GM19238 (cell line): Measurements from ENCODE around the gene ACOT7.

Source experiments
- DNase-seq: peaks from one replicate; pipeline ENCODE4 v3.0.0; 2011; ENCODE audit warnings: low spot score; ENCODE audit not compliant: insufficient read length

ACOT7 gene

DNA sequence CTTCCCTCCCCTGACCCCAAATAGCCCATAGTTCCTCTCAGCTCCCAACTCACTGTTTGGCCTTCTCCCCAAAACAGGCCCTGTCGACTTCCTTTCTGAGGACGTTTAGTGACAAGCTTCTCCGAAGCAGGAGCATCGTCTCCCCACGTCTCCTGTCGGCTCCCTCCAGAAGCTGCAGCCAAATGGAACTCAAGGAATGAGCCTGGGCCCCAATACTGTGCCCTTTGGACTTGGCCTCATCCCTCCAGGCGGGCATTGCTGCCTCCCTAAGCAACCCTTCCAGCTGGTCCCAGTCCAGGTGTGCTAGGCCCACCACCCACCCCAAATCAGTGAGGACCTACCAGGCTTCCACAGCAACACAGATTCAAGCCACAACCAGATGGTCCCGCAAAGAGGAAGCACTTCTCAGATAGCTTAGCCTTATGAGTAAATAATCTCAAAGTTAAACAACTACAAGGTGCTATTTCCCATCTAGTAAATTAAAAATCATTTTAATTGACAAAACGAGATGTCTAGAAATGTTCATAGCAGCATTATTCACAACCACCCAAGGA, 33.0 kb downstream of the ACOT7 start:
- DNase-seq: no peak

DNA sequence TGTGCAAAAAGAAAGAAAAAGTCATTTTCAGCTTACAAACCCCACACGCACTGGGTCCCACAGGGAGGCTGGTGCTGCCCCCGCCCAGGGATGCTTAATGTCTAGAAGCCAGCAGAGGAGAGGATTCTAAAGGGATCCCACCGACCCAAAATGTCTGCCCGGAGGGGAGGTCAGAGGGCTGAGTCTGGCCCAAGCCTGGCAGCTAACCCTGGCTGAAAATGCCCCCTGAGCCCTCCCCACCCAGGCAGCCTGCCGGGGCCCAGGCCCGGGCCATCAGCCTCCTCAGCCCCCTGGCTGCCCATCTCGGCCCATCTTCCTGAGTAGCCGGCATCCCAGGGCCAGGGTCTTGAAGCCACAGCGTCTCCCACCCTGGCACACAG, 33.5 kb downstream of the ACOT7 start:
- DNase-seq: no peak

DNA sequence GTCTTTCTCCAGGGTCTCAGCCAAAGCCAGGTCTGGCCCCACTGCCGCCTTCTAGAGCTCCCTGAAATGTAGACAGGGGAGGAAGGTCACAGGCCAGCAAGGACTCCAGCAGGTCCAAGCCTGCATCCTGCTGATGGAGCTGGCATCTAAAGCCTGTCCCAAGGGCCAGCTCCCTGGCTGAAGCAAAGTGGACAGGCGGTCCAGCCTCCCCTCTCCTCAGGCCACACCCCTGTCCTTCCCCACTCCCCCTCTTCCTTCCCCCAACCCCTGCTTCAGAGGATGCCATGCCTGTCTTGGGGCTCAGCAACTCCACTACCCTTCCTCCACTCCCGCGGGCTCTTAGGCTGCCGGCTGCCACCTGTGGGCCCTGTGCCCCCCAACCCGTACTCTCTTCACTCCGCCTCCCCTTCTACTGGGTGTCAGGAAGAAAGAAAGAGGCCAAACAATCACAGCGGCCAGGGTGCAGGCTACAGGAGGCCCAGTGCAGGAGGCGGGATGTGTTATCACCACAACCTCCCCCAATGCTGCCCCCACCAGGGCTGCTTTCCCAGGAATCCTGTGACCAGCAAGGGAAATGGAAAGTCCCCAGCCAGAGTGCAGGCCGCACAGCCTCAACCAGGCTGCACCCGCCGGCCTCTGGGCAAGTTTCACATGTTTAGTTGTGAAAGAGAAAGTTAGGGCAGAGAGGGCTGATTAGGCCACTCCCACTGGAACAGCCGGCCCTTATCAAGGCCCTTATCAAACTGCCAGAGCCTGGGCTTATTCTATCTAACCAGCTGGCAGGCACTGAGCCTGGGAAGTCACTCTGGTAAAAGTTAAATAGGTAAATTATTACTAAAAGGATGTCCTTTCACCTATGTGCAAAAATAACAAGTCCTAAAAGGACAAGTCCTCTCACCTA, 34.1 kb downstream of the ACOT7 start:
- peak; percentile 67 for DNase-seq

DNA sequence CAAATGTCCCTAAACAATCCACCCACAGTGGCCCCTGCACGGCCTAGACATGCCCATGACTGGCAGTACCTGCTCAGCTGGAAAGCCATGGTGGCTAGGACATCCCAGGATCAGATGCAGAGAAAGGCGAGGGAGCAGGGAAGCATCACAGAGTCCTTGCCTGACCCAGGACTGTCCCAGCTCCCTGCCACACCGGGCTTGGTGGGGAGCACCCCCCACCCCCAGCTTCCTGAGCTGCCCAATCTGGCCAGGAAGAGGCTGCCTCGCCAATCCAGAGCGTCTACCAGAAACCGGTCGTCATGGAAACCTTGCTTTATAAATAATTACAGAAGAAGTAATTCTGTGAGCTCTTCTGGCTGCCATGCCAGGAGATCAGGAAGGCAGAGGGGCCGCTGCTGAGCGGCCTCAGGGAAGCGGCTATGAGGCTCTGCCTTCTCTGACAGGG, 34.8 kb downstream of the ACOT7 start:
- DNase-seq: peak; percentile 40

DNA sequence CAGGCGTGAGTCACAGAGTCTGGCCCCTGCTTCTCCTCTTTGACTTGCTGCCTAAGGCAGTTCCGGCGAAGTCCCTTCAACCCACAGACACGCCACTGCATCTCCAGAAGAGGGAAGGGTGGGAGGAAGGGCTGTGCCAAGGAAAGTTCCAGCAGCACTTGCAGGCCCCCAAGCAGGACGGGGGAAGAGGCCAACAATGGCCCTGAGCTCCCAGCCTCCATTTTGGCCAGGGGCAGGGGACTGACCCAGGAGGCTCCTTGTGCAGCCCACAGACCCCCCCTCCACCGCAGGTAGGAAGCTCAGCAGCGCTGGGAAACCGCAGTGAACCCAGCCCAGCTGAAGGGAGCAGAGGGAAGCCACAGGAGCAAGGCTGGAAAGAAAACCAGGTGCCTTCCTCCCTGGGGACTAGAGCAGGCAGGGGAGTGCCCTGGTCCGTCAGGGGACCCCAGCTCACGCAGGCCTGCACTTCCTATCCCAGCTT, 35.4 kb downstream of the ACOT7 start:
- DNase-seq: no peak

DNA sequence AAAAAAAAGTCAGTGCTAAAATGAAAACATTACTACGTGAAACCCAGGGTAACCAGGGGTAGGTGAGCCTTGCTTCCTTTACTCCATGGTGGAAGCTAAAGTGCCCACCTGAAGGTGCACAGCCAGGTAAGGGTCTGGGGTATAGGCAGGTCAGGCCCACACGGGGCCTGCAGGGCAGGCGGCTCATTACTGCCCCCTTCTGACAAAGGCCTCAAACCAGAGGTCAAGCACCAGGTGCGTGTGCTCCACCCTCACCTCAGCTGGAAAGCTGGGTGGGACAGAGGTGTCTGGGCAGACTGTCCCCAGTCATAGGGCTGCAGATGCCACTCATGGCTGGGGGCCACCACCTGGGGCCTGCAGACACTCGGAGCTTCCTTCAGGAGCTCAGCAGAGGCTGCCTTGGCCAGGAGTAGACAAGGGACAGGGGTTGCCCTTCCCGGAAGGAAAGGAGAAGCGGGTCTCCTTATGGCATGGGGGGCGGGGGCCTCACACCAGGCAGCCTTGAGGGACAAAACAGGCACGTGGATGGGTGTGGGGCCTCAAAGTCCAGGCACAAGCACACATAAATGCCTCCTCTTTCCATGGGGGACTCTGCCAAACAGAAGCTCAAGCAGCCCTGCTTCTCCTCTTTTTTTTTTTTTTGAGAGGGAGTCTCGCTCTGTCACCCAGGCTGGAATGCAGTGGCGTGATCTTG, 36.2 kb downstream of the ACOT7 start:
- no peak for DNase-seq

DNA sequence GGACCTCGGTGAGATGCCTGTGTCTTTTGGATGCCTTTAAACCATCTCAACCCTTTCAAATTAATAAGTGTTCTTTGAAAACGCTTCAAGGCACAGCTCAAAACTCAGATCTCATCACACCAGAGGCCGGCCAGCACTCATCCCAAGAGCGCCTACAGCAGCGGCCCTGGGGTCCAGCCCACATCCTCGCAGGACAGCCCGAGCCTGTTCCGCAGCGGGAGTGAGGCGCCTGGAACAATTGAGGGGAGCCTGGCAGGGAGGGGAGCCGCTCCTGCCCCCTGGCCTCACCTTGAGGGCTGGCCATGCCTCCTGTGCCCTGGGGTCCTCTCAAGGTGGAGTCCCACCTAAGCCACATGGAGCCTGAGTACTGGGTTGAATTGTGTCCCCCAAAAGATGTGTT, 37.9 kb downstream of the ACOT7 start:
- DNase-seq: no peak

DNA sequence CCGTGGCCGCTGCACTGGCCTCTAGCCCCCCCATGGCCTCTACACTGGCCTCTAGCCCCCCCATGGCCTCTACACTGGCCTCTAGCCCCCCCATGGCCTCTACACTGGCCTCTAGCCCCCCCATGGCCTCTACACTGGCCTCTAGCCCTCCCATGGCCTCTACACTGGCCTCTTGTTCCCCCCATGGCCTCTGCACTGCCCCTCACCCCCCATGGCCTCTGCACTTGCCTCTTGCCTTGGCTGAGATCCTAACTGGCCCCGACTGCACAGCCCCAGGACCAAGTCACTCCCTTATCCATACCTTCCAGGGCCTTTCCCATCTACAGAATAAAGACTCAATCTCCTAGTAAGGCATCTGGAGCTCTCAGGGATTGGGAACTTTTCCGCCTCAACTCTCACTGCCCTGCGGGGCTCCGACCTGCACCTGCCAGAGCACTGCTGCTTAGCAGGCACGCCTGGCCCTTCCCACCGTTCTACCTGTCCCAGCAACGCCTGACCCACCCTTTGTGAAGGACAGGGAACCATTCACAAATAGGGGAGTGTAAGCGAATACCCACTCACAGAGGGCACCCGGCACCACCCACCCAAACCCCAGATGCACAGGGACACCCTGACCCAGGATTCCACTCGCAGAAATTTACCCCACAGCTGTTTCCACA, 38.8 kb downstream of the ACOT7 start:
- no peak for DNase-seq

DNA sequence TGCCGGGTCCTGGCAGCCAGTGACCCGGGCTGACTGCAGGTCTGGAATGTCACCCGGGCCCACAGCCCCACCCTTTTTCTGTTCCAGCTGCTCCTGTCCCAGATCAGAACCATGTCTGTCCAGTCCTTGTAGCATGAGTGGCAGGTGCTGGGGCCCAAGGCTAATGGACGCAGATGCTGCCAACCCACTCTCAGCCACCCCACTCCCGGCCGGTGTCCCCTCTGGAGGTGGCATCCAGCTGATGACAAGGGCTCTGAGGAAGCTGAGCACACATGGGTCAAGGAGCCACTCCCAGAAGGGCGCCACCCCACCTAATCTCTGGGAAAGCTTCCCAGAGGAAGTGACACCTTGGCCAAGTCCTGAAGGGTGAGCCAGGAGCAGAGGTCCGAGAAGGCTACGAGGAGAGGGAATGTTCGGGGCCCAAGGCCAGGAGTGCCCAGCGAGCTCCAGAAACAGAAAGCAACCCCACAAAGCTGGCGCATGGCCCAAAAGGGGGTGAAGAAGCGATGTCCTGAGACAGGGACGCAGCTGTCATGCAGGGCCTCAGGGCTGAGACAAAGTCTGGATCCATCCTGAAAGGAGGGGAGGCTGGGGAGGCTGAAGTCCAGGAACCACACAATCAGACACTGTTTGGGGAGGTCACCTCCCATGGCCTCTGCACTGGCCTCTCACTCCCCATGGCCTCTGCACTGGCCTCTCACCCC, 39.5 kb downstream of the ACOT7 start:
- no peak for DNase-seq

DNA sequence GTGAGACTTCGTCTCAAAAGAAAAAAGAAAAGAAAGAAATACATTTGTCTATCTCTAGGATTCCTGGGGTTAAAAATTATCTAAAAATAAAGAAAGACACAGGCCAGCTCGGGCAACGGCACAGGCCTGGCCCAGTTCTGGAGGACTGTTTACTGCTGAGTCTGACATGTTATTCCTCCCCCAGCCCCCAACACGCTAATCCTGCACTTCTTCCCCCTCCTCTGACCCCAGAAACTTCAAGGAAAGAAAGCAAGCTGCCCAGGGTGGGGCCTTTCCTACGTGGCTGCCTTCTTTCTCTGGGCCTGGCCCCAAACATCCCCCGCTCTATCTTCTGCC, 40.0 kb downstream of the ACOT7 start:
- no peak for DNase-seq

DNA sequence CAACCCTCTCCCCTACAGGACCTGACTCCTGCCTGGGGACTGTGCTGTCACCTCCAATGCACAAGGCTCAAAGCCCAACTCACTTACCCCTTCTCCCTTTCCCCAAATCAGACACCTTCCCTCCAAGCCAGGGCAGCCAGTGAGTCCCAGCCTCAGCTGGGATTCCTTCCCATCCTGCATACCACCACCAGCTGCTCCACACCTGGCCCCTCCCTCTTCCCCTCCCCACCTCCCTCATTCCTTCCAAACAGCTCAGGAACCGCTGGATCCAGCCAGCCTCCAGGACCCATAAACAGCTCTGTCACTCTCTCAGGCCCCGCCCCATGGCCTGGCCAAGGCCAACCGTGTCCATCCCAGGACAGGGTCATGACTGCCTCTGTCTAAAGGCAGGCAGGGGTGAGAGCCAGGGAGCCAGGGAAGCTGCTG, 41.4 kb downstream of the ACOT7 start:
- DNase-seq: no peak

DNA sequence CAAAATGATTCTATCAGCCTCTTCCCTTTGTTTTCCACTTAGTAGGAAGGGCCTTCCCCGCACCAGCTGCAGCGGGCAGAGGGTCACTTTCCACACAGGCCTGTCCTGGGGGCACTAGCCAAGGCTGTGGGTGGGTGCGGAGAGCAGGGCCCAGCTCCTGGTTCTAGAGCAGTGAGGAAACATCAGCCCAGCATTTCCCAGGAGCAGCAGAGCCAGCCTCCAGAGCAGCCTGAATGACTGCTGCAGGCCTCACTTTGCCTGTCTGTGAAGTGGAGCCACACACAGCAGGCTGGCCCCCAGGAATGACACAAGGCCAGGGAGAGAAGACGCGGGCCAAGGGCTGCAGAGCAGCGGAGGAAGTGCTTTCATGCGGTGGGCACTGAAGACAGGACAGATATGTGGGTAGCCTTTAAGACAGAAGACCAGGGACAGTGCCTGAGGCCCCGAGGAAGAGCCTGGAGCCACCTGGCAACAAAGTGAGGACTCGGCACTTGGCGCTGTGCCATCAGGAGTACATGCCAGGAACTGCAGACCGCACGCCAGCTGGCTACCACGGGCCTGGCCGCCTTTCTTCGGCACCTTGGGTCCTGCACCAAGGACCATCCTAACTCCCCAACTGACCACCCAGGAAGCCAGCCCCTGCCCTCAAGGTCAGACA, 42.0 kb downstream of the ACOT7 start:
- no peak for DNase-seq

DNA sequence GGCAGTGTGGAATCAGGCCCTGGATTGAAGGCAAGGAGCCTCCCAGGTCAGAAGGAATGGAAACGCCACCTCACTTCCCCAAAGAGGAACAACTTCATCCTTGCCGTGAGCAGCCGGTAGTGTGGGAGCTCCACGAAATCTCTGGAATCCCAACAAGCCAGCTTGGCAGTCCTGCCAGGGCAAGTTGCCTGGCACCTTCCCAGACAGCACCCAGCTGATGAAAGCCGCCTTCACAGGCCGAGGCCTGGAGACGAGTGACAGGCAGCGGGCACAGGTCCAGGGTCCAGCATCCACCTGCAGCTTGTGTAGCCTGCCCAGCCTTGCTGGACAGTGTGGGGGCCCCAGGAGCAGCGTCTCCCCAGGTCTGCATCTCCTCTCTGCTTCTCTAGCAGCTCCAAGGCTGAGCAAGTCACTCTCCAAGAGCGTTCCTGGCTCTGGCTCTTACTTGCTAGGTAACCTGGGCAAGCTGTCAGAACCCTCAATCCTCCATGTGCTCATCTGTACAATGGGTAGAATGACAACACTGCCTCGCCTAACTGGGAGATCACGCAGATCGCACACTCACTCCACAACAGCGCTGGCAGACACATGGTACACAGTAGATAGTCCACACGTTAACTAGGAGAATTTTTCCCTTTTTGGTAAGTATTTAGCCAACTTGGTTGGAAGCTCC, 43.0 kb downstream of the ACOT7 start:
- DNase-seq: no peak

DNA sequence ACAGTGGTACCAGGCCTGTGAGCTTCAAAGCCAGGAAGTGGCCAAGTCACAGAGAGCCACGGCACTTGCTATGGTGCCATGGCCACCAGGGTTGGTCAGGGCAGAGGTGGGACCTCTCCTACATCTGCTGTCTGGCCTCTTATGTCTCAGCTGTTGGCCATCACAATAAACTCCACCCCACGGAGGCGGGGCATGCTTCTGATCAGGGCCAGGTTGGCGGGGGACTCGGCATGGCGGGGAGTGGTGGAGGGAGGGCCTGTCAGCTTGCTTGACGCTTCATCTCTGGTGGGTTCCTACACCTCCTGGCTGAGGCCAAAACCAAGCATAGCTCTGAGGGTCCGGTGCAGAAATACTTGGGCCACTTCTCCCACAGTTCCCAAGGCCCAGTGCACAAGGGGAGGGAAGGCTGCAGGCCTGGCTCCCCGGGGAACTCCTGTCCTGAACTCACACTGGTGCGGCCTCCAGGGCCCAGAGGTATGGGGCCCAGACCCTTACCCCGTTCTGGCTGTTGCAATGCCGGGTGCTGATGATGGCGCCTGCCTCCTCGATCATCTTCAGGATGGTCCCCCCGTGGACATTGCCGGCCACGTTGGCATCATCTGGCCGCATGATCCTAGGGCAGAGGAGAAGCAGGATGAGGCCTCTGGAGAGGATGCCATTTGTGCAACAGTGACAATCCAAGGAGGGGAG, 44.2 kb downstream of the ACOT7 start:
- DNase-seq: no peak

DNA sequence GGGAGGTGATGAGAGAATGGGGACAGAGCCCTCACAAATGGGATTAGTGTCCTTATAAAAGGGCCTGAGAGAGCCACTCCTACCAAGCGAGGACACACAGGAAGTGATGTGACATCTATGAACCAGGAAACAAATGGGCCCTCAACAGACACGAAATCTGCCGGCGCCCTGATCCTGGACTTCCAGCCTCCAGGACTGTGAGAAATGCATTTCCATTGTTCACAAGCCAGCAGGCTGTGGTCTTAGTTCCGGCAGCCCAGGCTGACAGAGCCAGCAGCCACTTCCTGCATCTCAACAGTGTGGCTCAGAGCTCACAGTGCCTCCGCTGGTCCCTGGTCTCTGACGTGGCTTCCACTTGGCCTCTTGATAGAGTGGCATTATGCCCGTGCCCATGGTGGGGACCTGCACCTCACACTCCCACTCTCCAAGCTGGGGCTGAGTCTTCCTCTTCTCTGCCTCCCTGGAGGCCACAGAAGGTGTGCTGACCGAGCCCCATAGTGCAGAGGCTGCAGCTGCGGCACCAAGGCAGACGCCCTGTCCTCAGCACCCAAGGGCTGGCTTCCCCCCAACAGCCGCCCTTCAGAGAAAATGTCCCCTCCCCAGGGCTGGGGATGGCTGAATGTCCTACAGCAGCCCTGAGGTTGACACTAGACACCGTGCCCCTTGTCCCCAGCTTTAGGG, 44.9 kb downstream of the ACOT7 start:
- peak; percentile 31 for DNase-seq

DNA sequence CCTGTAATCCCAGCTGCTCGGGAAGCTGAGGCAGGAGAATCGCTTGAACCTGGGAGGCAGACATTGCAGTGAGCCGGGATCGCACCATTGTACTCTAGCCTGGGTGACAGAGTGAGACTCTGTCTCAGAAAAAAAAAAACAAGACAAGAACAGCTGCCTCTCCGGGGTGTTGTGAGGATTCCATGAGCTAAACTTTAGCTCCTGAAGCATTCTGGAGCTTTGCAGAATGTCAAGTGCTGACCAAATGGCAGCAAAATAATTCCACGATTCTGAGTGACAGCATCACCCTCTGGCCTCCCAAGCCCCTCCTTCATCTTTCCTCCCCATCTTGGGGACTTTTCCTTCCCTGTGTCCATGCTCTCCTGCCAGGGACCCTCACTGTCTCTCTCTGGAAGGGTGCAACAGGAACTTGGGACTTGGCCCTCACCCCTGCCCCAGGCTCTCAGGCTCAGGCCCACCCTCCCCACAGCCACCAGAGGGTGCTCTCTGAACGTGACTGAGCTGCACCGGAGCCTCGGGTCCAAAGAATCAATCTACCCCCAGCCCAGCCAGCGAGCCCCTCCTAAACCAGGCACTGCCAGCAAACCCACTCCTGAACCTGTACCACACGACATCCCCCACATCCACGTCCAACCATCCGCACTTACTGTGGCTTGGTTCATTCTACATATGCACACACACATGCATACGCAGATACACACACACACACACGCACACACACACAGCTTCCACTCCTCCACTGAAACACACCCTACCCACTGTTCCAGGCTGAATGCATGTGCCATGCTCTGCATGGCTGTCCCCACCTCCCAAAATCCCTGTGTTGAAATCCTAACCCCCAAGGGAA, 45.7 kb downstream of the ACOT7 start:
- peak; percentile 62 for DNase-seq

DNA sequence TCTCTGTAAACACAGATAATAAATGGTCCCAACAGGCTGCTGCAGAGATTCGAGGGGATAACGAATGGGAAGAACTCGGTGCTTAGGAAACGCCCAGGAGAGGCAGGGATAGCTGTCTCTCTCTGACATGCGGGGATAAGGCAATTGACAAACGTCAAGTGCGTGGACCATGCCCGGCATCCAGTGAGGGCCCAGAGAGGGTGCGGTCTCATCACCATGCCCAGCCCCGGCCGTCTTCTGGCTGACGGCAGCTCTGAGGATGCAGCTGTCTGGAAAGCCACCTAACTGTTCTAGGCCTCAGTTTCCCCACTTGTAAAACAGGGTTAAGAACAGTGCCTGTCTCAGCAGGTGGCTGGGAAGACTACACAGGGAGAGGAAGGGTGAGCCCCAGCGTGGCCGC, 48.1 kb downstream of the ACOT7 start:
- no peak for DNase-seq

DNA sequence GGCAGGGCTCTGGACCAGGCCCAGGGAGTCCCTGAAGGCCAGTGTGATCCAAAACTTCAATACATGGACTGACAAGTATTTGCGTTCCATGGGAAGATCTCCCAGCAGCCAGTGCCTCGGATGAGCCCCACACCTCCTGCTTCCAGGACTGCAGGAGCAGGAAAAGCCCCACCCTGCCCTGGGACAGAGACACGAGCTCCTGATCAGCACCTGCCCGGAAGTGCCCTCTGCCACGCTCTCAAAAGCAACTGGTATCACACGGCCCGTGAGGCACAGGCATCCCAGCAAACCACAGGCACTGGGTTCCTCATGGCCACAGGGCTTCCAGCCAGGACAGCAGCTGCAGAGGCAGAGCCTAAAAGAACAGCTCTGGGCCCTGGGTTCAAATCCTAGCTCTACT, 48.6 kb downstream of the ACOT7 start:
- DNase-seq: no peak
